Subcutaneous adipose tissue (tissue), 4 donors: Measurements from ENCODE around the gene TPR. TPM values are rescaled to one million over a fixed set of nuclear protein-coding genes. Genes with fewer than 3 reads are reported as not detected.

Source experiments
- CTCF ChIP-seq: fragments of 450-650 bp; IDR thresholded peaks from one replicate; pipeline ENCODE4 v1.5.1; 2016; ENCODE audit warnings: low read depth, mild to moderate bottlenecking, control low read depth, antibody characterized with exemption, moderate library complexity
- total RNA-seq, 4 donors: library from RNA; depleted of rRNA; stranded (reverse); fragments of >200 nt; gene quantifications; one replicate each; pipeline ENCODE4 v1.1.0, GENCODE V29; 2016

Gene TPR
- total RNA-seq, 4 donors from 2014 or later = 72.6 to 93.6 (median 75.6) TPM

GRCh38 chr1:186304982-186305949 is 69.8 kb downstream of the TPR start:
- no peak for TF ChIP-seq CTCF

GRCh38 chr1:186303911-186304310 is 71.1 kb downstream of the TPR start:
- no peak for TF ChIP-seq CTCF

- no peak for TF ChIP-seq CTCF
Observed at GRCh38 chr1:186302381-186302920, 72.6 kb downstream of the TPR start.

GRCh38 chr1:186301448-186301847 is 73.6 kb downstream of the TPR start:
- TF ChIP-seq CTCF = no peak

- TF ChIP-seq CTCF = no peak
Observed at GRCh38 chr1:186300056-186300455, 75.0 kb downstream of the TPR start.

GRCh38 chr1:186299570-186299969 is 75.5 kb downstream of the TPR start:
- TF ChIP-seq CTCF = no peak

GRCh38 chr1:186298851-186299250 is 76.2 kb downstream of the TPR start:
- no peak for TF ChIP-seq CTCF
